ENCODE data around the gene ARPC4. TPM values are rescaled to one million over a fixed set of nuclear protein-coding genes. Genes with fewer than 3 reads are reported as not detected.

Gene ARPC4
- total and polyA plus RNA-seq, 10 of the 15 experiments (the other 5 are each of a cell fraction or from before 2014, with no cell fraction given) = 42.0 to 354 (median 268) TPM

GRCh38 chr3:9780910-9781309 is 12.0 kb upstream of the ARPC4 start:
- no peak for TF ChIP-seq ZNF384 (IDR thresholded peaks at IDR 0.05; ENCODE audit: borderline replicate concordance, low read depth, low read length)
- TF ChIP-seq PBX3 (IDR thresholded peaks at IDR 0.05; ENCODE audit: insufficient replicate concordance, low read depth, low read length) = no peak
- peak; percentile 88 for TF ChIP-seq PAX5 (IDR thresholded peaks at IDR 0.05; ENCODE audit: borderline replicate concordance, low read depth, low read length)
- no peak for TF ChIP-seq CEBPZ (IDR thresholded peaks at IDR 0.05; ENCODE audit: low read depth, low read length)
- no peak for TF ChIP-seq TBL1XR1 (IDR thresholded peaks at IDR 0.05; ENCODE audit: low read depth, low read length)
- no peak for TF ChIP-seq SIN3A (IDR thresholded peaks at IDR 0.05; ENCODE audit: low read depth, low read length)
- H2AFZ ChIP-seq (ENCODE audit: control insufficient read depth, low read depth, low read length) = no peak overlapping the region
- no peak for DNase-seq (ENCODE audit: low read depth, low spot score)
- peaks cover 31% of the 10 kb centered on the region for H3K4me1 ChIP-seq (ENCODE audit: control insufficient read depth, insufficient read depth, low read length)
- no peak overlapping the region for H3K9ac ChIP-seq (ENCODE audit: control insufficient read depth, insufficient read depth, low read length)
- CTCF ChIA-PET = interaction anchor here (1.1 to 4.0 kb wide), 6 partner anchors 9 to 427 kb away, joined by 3 to 15 read pairs (median 4); partner anchors contain the start of gene CRELD1
- no peaks in the 10 kb centered on the region for H4K20me1 ChIP-seq (ENCODE audit: control insufficient read depth, insufficient read depth)
- in situ Hi-C loops (cut with MboI) (no loop called here), intact Hi-C loops (cut with micrococcal nuclease; ENCODE audit: unreplicated experiment) (no loop called here)
- H3K4me2 ChIP-seq (ENCODE audit: control insufficient read depth, insufficient read depth) = no peak overlapping the region
- POLR2A ChIA-PET = interaction anchor here (1.2 to 1.8 kb wide), 2 partner anchors 10 to 12 kb away, joined by 5 to 9 read pairs; partner anchors contain the start of genes ARPC4 and TADA3
- WGBS (ENCODE audit: insufficient coverage, insufficient replicate concordance, low lambda C conversion rate, missing lambda C conversion rate) = 46% methylated on average over 4 of the region's 4 CpGs
- RAD21 ChIA-PET (ENCODE audit: unreplicated experiment) = interaction anchor here (1.3 to 3.0 kb wide), 4 partner anchors 12 to 151 kb away, joined by 3 to 11 read pairs (median 5); partner anchors contain the start of gene OGG1
- no TSS peak for BruUV-seq (replicated peaks)
- H3K27me3 ChIP-seq (replicated peaks in 1 of 2; ENCODE audit: control insufficient read depth in 2 of 2, insufficient read depth in 2 of 2, low read length in 1 of 2) = no peaks in the 10 kb centered on the region
- SMC1A ChIA-PET (ENCODE audit: uncharacterized antibody, unreplicated experiment) = interaction anchor here (0.6 to 1.9 kb wide), 4 partner anchors 10 to 141 kb away, joined by 3 to 8 read pairs (median 4); no protein-coding TSS in a partner anchor
- H3K4me3 ChIP-seq = no peak overlapping the region
- no peaks in the 10 kb centered on the region for H3K9me3 ChIP-seq (replicated peaks; ENCODE audit: control insufficient read depth, insufficient read depth, low read length)
- FAIRE-seq = no peak
- no peaks in the 10 kb centered on the region for H3K79me2 ChIP-seq (ENCODE audit: control insufficient read depth, insufficient read depth, low read length)
- H3K36me3 ChIP-seq (ENCODE audit: control insufficient read depth in 2 of 2, insufficient read depth in 2 of 2, low read length in 1 of 2) = peaks cover 2 to 7% of the 10 kb centered on the region in 2 experiments; a peak in 2 of 4 replicates
- ATAC-seq = no peak; the same call in 2 of the 3 replicates
- no peak overlapping the region for H3K27ac ChIP-seq (ENCODE audit: control insufficient read depth, insufficient read depth)
